WTC11 (cell line): ENCODE measurements around the gene DSTN. TPM values are rescaled to one million over a fixed set of nuclear protein-coding genes. Genes with fewer than 3 reads are reported as not detected.

Experiments
- ATAC-seq: fragments of 200-7000 bp; cut with Tn5 transposase; 2 replicates; pipeline ENCODE4 v1.10.0; 2021; ENCODE audit warnings: mild to moderate bottlenecking, moderate library complexity
- CTCF ChIA-PET: fragments of 300-600 bp; sonication (Branson Sonifier 250); formaldehyde crosslinking; loops from one replicate; lab custom pipeline; 2021; ENCODE audit warnings: antibody characterized with exemption; lab: Charles Lee
- POLR2A ChIA-PET: fragments of 350-600 bp; sonication (Branson Sonifier 250); formaldehyde crosslinking; loops from one replicate; lab custom pipeline; 2021; ENCODE audit warnings: antibody characterized with exemption; lab: Charles Lee
- DNase-seq: peaks from one replicate; pipeline ENCODE4 v3.0.0; 2021; ENCODE audit warnings: low spot score
- H3K27ac Mint-ChIP-seq: 2 replicates; pipeline ENCODE4 v1.8.0; 2021; ENCODE audit warnings: mixed read lengths
- H3K27me3 Mint-ChIP-seq: 2 replicates; pipeline ENCODE4 v1.8.0; 2021; ENCODE audit warnings: low read depth, mild to moderate bottlenecking, moderate library complexity, mixed read lengths
- H3K36me3 Mint-ChIP-seq: 2 replicates; pipeline ENCODE4 v1.8.0; 2021; ENCODE audit warnings: mixed read lengths
- H3K4me1 Mint-ChIP-seq: 2 replicates; pipeline ENCODE4 v1.8.0; 2022; ENCODE audit warnings: mixed read lengths
- H3K4me3 Mint-ChIP-seq: 2 replicates; pipeline ENCODE4 v1.8.0; 2021; ENCODE audit warnings: mild to moderate bottlenecking, moderate library complexity, mixed read lengths
- H3K9me3 Mint-ChIP-seq: 2 replicates; pipeline ENCODE4 v1.8.0; 2021; ENCODE audit warnings: mixed read lengths
- AFF4 ChIP-seq: sonication (generic); formaldehyde crosslinking; IDR thresholded peaks from 2 replicates; pipeline ENCODE4 v1.8.1; 2023; ENCODE audit warnings: mild to moderate bottlenecking, missing genetic modification reagents, borderline replicate concordance
- ATF2 ChIP-seq: sonication (generic); formaldehyde crosslinking; IDR thresholded peaks from 2 replicates; pipeline ENCODE4 v1.8.1; 2022; ENCODE audit warnings: low read depth, missing genetic modification reagents, borderline replicate concordance
- CBFB ChIP-seq: sonication (generic); formaldehyde crosslinking; IDR thresholded peaks from 2 replicates; pipeline ENCODE4 v1.8.1; 2022; ENCODE audit warnings: mild to moderate bottlenecking, low read depth, missing genetic modification reagents
- CTCF ChIP-seq: fragments of 200-600 bp; IDR thresholded peaks from 2 replicates; pipeline ENCODE4 v1.8.0; 2022; ENCODE audit warnings: antibody characterized with exemption
- EMX1 ChIP-seq: fragments of 250-450 bp; sonication (Bioruptor Pico); IDR thresholded peaks from 2 replicates; pipeline ENCODE4 v1.8.0; 2021; ENCODE audit warnings: mild to moderate bottlenecking
- ETV6 ChIP-seq: sonication (generic); formaldehyde crosslinking; IDR thresholded peaks from 2 replicates; pipeline ENCODE4 v1.8.1; 2022; ENCODE audit warnings: mild to moderate bottlenecking, missing genetic modification reagents
- GTF2I ChIP-seq: fragments of 250-450 bp; sonication (Bioruptor Pico); conservative IDR thresholded peaks from 2 replicates; pipeline ENCODE4 v1.4.0; 2021; ENCODE audit warnings: mild to moderate bottlenecking
- HMGA2 ChIP-seq: fragments of 250-450 bp; sonication (Bioruptor Pico); IDR thresholded peaks from 2 replicates; pipeline ENCODE4 v1.4.0; 2021; ENCODE audit warnings: mild to moderate bottlenecking, moderate library complexity
- JUN ChIP-seq: sonication (generic); formaldehyde crosslinking; IDR thresholded peaks from 2 replicates; pipeline ENCODE4 v1.8.0; 2023; ENCODE audit warnings: mild to moderate bottlenecking, missing genetic modification reagents
- NFE2L1 ChIP-seq: sonication (generic); formaldehyde crosslinking; IDR thresholded peaks from 2 replicates; pipeline ENCODE4 v1.8.1; 2023; ENCODE audit warnings: missing genetic modification reagents
- PRDM15 ChIP-seq: sonication (generic); formaldehyde crosslinking; IDR thresholded peaks from 2 replicates; pipeline ENCODE4 v1.8.0; 2022; ENCODE audit warnings: missing genetic modification reagents
- TCF7 ChIP-seq: sonication (generic); formaldehyde crosslinking; IDR thresholded peaks from 2 replicates; pipeline ENCODE4 v1.8.0; 2022; ENCODE audit warnings: mild to moderate bottlenecking, low read depth, missing genetic modification reagents, moderate library complexity
- TEAD4 ChIP-seq: sonication (generic); formaldehyde crosslinking; IDR thresholded peaks from 2 replicates; pipeline ENCODE4 v1.8.0; 2022; ENCODE audit warnings: mild to moderate bottlenecking, missing genetic modification reagents
- TP53 ChIP-seq: sonication (generic); formaldehyde crosslinking; IDR thresholded peaks from 2 replicates; pipeline ENCODE4 v1.8.1; 2023; ENCODE audit warnings: mild to moderate bottlenecking, missing genetic modification reagents
- USF2 ChIP-seq: sonication (generic); formaldehyde crosslinking; IDR thresholded peaks from 2 replicates; pipeline ENCODE4 v1.8.1; 2023; ENCODE audit warnings: mild to moderate bottlenecking, missing genetic modification reagents, moderate library complexity
- ZBTB43 ChIP-seq: sonication (generic); formaldehyde crosslinking; IDR thresholded peaks from 2 replicates; pipeline ENCODE4 v1.8.1; 2023; ENCODE audit warnings: mild to moderate bottlenecking, missing genetic modification reagents
- ZNF232 ChIP-seq: sonication (generic); formaldehyde crosslinking; IDR thresholded peaks from 2 replicates; pipeline ENCODE4 v1.8.0; 2022; ENCODE audit warnings: mild to moderate bottlenecking, missing genetic modification reagents
- ZNF423 ChIP-seq: fragments of 250-450 bp; sonication (Bioruptor Pico); IDR thresholded peaks from 2 replicates; pipeline ENCODE4 v2.1.2; 2022; ENCODE audit warnings: mild to moderate bottlenecking, moderate library complexity
- total RNA-seq: library from RNA; stranded (reverse); gene quantifications from 3 replicates; pipeline ENCODE4 v1.2.3, GENCODE V29; 2021

The DSTN gene
- total RNA-seq, 1 experiment from 2014 or later = 153 TPM

- ChIA-PET POLR2A (no interaction called here), CTCF (interaction anchor here (0.5 to 1.6 kb wide), 2 partner anchors 27 to 139 kb away, joined by 4 read pairs; partner anchors contain the start of gene DSTN)
- DNase-seq = no peak
- Mint-ChIP-seq H3K4me3 (no peak overlapping the region), H3K36me3 (no peaks in the 10 kb centered on the region), H3K27ac (no peak overlapping the region), H3K27me3 (no peaks in the 10 kb centered on the region), H3K4me1 (peaks cover under 1% of the 10 kb centered on the region; the same call in 1 of the 2 replicates), H3K9me3 (no peaks in the 10 kb centered on the region)
- TF ChIP-seq CTCF (no peak), AFF4 (CRISPR knock-in tag) (no peak), ATF2 (CRISPR knock-in tag) (no peak), USF2 (CRISPR knock-in tag) (no peak), GTF2I (CRISPR knock-in tag) (no peak), ZNF232 (CRISPR knock-in tag) (no peak), EMX1 (no peak), ZNF423 (CRISPR knock-in tag) (no peak), ZBTB43 (CRISPR knock-in tag) (no peak), ETV6 (CRISPR knock-in tag) (no peak), NFE2L1 (CRISPR knock-in tag) (no peak), JUN (no peak), CBFB (CRISPR knock-in tag) (no peak), PRDM15 (CRISPR knock-in tag) (no peak), HMGA2 (no peak), TEAD4 (CRISPR knock-in tag) (no peak), TCF7 (CRISPR knock-in tag) (no peak), TP53 (no peak)
- no peak for ATAC-seq
Measured at GRCh38 chr20:17542481-17542880, 27.4 kb upstream of the DSTN start.
